ENCODE measurements around the gene SYNE2. TPM values are rescaled to one million over a fixed set of nuclear protein-coding genes. Genes with fewer than 3 reads are reported as not detected.
"Not testable (repeated sequence)": the region's sequence is repeated elsewhere in the genome, so short reads cannot be mapped to it uniquely, and the experiment has no call there.

The SYNE2 gene
- total RNA-seq, 1 donor from 2014 or later = 5.7 TPM

DNA sequence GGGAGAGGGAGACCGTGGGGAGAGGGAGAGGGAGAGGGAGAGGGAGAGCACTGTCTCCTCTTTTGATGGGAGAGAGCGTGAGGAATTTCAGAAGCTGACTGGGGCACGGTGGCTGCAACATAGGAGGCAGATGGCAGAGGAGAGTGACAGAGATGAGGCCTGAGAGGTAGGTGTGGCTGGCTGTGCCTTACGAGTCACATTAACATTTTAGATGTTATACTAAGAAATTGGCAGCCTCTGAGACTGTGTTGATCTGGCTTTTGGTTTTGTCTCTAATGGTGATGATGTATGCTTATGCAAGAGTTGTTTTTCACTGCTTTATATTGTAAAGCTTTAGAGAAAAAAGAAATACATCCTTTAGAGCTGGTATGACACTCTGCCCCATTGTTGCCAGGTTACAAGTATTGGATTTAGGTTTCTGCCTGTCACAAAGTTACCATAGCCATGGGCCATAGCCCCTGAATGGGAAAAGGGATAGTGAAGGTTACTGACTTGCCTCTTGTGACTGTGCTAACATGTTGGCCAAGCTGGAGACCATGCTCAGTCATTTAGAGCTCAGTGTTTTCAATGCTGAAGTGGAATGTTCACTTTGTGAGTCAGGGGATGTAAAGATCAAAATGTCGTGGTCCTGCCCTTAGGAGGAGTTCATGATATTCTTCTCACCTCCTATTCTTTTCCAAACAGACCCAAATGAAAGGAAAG is 186.2 kb downstream of the SYNE2 start:
- Mint-ChIP-seq H3K36me3 (ENCODE audit: low read depth, unreplicated experiment) (peaks cover 5% of the 10 kb centered on the region), H3K4me1 (ENCODE audit: low read depth, unreplicated experiment) (peaks cover 2% of the 10 kb centered on the region), H3K27ac (ENCODE audit: unreplicated experiment) (no peak overlapping the region), H3K9me3 (ENCODE audit: unreplicated experiment) (peaks cover 8% of the 10 kb centered on the region), H3K27me3 (ENCODE audit: low read depth, unreplicated experiment) (no peaks in the 10 kb centered on the region), H3K4me3 (ENCODE audit: unreplicated experiment) (no peak overlapping the region)
- no peaks in the 10 kb centered on the region for H4K20me1 ChIP-seq (ENCODE audit: insufficient read depth, low read length)
- H2AFZ ChIP-seq (ENCODE audit: low read depth, low read length) = no peak overlapping the region
- DNase-seq (ENCODE audit: low read depth) = no peak
- no peaks in the 10 kb centered on the region for H3K4me1 ChIP-seq (ENCODE audit: insufficient read depth, low read length)
- H3K36me3 ChIP-seq (ENCODE audit: insufficient read depth, low read length) = no peaks in the 10 kb centered on the region
- H3K9ac ChIP-seq (ENCODE audit: low read length) = no peak overlapping the region
- no peak overlapping the region for H3K27ac ChIP-seq (ENCODE audit: low read depth, low read length)
- no peak overlapping the region for H3K4me2 ChIP-seq (ENCODE audit: low read length)
- no peak for FAIRE-seq
- no peaks in the 10 kb centered on the region for H3K27me3 ChIP-seq (ENCODE audit: insufficient read depth, low read length)
- H3K9me3 ChIP-seq (ENCODE audit: insufficient read depth, low read depth, low read length) = no peaks in the 10 kb centered on the region
- H3K79me2 ChIP-seq (ENCODE audit: insufficient read depth, low read length) = no peaks in the 10 kb centered on the region
- H3K4me3 ChIP-seq (ENCODE audit: insufficient read depth, low read depth, low read length) = no peak overlapping the region
- TF ChIP-seq, protein P1, sequence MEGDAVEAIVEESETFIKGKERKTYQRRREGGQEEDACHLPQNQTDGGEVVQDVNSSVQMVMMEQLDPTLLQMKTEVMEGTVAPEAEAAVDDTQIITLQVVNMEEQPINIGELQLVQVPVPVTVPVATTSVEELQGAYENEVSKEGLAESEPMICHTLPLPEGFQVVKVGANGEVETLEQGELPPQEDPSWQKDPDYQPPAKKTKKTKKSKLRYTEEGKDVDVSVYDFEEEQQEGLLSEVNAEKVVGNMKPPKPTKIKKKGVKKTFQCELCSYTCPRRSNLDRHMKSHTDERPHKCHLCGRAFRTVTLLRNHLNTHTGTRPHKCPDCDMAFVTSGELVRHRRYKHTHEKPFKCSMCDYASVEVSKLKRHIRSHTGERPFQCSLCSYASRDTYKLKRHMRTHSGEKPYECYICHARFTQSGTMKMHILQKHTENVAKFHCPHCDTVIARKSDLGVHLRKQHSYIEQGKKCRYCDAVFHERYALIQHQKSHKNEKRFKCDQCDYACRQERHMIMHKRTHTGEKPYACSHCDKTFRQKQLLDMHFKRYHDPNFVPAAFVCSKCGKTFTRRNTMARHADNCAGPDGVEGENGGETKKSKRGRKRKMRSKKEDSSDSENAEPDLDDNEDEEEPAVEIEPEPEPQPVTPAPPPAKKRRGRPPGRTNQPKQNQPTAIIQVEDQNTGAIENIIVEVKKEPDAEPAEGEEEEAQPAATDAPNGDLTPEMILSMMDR (IDR thresholded peaks at IDR 0.05; ENCODE audit: insufficient read depth, low read depth, low read length) = no peak
- no peak for TF ChIP-seq EZH2 (IDR thresholded peaks at IDR 0.05; ENCODE audit: insufficient read depth, low read length)

DNA sequence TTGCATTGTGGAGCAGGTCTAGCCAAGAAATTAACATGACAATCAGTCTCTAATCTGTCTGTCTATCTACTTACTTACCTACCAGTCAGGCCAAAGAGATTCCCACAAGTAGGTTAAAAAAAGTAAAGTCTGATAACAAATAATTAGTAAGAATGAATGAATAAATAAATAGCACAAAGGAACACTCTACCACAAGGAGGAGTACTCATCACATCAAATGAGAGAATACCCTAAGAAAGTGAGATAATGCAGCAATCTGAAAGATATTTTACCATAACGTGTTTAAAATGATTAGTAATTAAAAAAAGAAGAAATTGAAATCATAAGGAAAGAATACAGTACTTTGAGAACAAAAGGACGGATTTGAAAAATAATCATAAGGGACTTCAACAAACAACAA is 187.2 kb downstream of the SYNE2 start:
- Mint-ChIP-seq H3K4me3 (ENCODE audit: unreplicated experiment) (no peak overlapping the region), H3K27me3 (ENCODE audit: low read depth, unreplicated experiment) (no peaks in the 10 kb centered on the region), H3K27ac (ENCODE audit: unreplicated experiment) (no peak overlapping the region), H3K4me1 (ENCODE audit: low read depth, unreplicated experiment) (peaks cover under 1% of the 10 kb centered on the region), H3K36me3 (ENCODE audit: low read depth, unreplicated experiment) (peaks cover 5% of the 10 kb centered on the region), H3K9me3 (ENCODE audit: unreplicated experiment) (peaks cover 8% of the 10 kb centered on the region)
- Histone ChIP-seq H2AFZ (ENCODE audit: low read depth, low read length) (no peak overlapping the region), H3K9ac (ENCODE audit: low read length) (no peak overlapping the region), H3K4me1 (ENCODE audit: insufficient read depth, low read length) (no peaks in the 10 kb centered on the region), H4K20me1 (ENCODE audit: insufficient read depth, low read length) (no peaks in the 10 kb centered on the region), H3K9me3 (ENCODE audit: insufficient read depth, low read depth, low read length) (no peaks in the 10 kb centered on the region), H3K79me2 (ENCODE audit: insufficient read depth, low read length) (no peaks in the 10 kb centered on the region), H3K36me3 (ENCODE audit: insufficient read depth, low read length) (no peaks in the 10 kb centered on the region), H3K4me3 (ENCODE audit: insufficient read depth, low read depth, low read length) (no peak overlapping the region), H3K27me3 (ENCODE audit: insufficient read depth, low read length) (no peaks in the 10 kb centered on the region), H3K27ac (ENCODE audit: low read depth, low read length) (no peak overlapping the region), H3K4me2 (ENCODE audit: low read length) (no peak overlapping the region)
- DNase-seq (ENCODE audit: low read depth) = no peak
- no peak for FAIRE-seq
- TF ChIP-seq, protein P1 (IDR thresholded peaks at IDR 0.05; ENCODE audit: insufficient read depth, low read depth, low read length) = peak; percentile 35
- no peak for TF ChIP-seq EZH2 (IDR thresholded peaks at IDR 0.05; ENCODE audit: insufficient read depth, low read length)

DNA sequence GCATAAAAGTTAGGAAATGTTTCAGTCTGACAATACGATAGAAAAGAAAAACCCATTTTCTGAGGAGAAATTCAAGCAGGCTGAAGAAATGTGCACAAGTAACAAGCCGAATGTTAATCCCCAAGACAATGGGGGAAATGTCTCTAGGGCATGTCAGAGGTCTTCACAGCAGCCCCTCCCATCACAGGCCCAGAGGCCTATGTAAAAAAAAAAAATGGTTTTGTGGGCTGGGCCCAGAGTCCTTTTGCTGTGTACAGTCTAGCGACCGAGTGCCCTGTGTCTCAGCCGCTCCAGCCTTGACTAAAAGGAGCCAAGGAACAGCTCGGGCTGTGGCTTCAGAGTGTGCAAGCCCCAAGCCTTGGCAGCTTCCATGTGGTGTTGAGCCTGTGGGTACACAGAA is 190.5 kb downstream of the SYNE2 start:
- H3K27me3 ChIP-seq (ENCODE audit: insufficient read depth, low read length); H2AFZ ChIP-seq (ENCODE audit: low read depth, low read length); H3K36me3 Mint-ChIP-seq (ENCODE audit: low read depth, unreplicated experiment); H3K9me3 ChIP-seq (ENCODE audit: insufficient read depth, low read depth, low read length); H3K79me2 ChIP-seq (ENCODE audit: insufficient read depth, low read length); H3K9me3 Mint-ChIP-seq (ENCODE audit: unreplicated experiment); H3K27ac ChIP-seq (ENCODE audit: low read depth, low read length); H3K4me2 ChIP-seq (ENCODE audit: low read length); H3K4me3 ChIP-seq (ENCODE audit: insufficient read depth, low read depth, low read length); H3K9ac ChIP-seq (ENCODE audit: low read length); H3K27me3 Mint-ChIP-seq (ENCODE audit: low read depth, unreplicated experiment); FAIRE-seq; DNase-seq (ENCODE audit: low read depth); H4K20me1 ChIP-seq (ENCODE audit: insufficient read depth, low read length); H3K4me1 ChIP-seq (ENCODE audit: insufficient read depth, low read length); H3K4me1 Mint-ChIP-seq (ENCODE audit: low read depth, unreplicated experiment); H3K27ac Mint-ChIP-seq (ENCODE audit: unreplicated experiment); H3K4me3 Mint-ChIP-seq (ENCODE audit: unreplicated experiment); H3K36me3 ChIP-seq (ENCODE audit: insufficient read depth, low read length): not testable (repeated sequence)

All from astrocyte (in vitro differentiated cells and primary cell).